GM12874 (cell line): ENCODE measurements around the gene P2RY8.

Experiments
- CTCF ChIP-seq: IDR thresholded peaks from 2 replicates; pipeline ENCODE4 v1.5.1; 2011; ENCODE audit warnings: low read depth, mild to moderate bottlenecking, control low read depth, low read length, moderate library complexity; ENCODE audit not compliant: insufficient read depth

P2RY8 gene

GRCh38 chrX:1518512-1518911 lies 18.5 kb downstream of the P2RY8 start:
- TF ChIP-seq CTCF = no peak

- no peak for TF ChIP-seq CTCF
Measured at GRCh38 chrX:1516596-1517104, 20.3 kb downstream of the P2RY8 start.

GRCh38 chrX:1511829-1512228 lies 25.2 kb downstream of the P2RY8 start:
- no peak for TF ChIP-seq CTCF

GRCh38 chrX:1511150-1511549 lies 25.8 kb downstream of the P2RY8 start:
- no peak for TF ChIP-seq CTCF

GRCh38 chrX:1507511-1508463 lies 29.2 kb downstream of the P2RY8 start:
- TF ChIP-seq CTCF = no peak

- TF ChIP-seq CTCF = no peak
Measured at GRCh38 chrX:1506916-1507315, 30.1 kb downstream of the P2RY8 start.

GRCh38 chrX:1502853-1503252 lies 34.1 kb downstream of the P2RY8 start:
- no peak for TF ChIP-seq CTCF
